Heart left ventricle (tissue), 16 donors: ENCODE measurements around the gene TINAGL1. TPM values are rescaled to one million over a fixed set of nuclear protein-coding genes. Genes with fewer than 3 reads are reported as not detected.

Source experiments
- ATAC-seq, 4 donors: fragments of 200-7000 bp; cut with Tn5 transposase; one replicate each; pipeline ENCODE4 v1.9.1; 2020 to 2022; ENCODE audit warnings: moderate library complexity in 4 of 4, mild to moderate bottlenecking in 3 of 4, moderate number of reproducible peaks in 1 of 4
- DNase-seq, 5 donors: peaks; one replicate each; pipeline ENCODE4 v3.0.0-alpha.2; 2020
- H3K27ac ChIP-seq, 12 donors: fragments of 200-600 bp; sonication (generic) in 4 of 12; one replicate each; pipeline versions ENCODE4 v1.5.0 to v1.8.0; 2016 to 2022; ENCODE audit warnings: mild to moderate bottlenecking in 2 of 12
- H3K27me3 ChIP-seq, 9 donors: fragments of 200-600 bp; sonication (generic) in 2 of 9; one replicate each; pipeline versions ENCODE4 v1.5.1 to v1.8.0; 2016 to 2022; ENCODE audit warnings: mild to moderate bottlenecking in 3 of 9
- H3K36me3 ChIP-seq, 9 donors: fragments of 200-600 bp; sonication (generic) in 2 of 9; one replicate each; pipeline versions ENCODE4 v1.5.0 to v1.8.0; 2018 to 2022; ENCODE audit warnings: mild to moderate bottlenecking in 2 of 9
- H3K4me1 ChIP-seq, 12 donors: fragments of 200-600 bp; sonication (generic) in 4 of 12; one replicate each; pipeline versions ENCODE4 v1.5.0 to v1.8.0; 2016 to 2022; ENCODE audit warnings: mild to moderate bottlenecking in 3 of 12
- H3K4me3 ChIP-seq, 12 donors: fragments of 200-600 bp; sonication (generic) in 4 of 12; one replicate each; pipeline versions ENCODE4 v1.5.0 to v1.8.0; 2017 to 2022; ENCODE audit warnings: mild to moderate bottlenecking in 9 of 12, moderate library complexity in 4 of 12
- H3K9me3 ChIP-seq, 12 donors: fragments of 200-600 bp; sonication (generic) in 4 of 12; one replicate each; pipeline versions ENCODE4 v1.5.0 to v1.8.0; 2016 to 2022; ENCODE audit warnings: mild to moderate bottlenecking in 1 of 12
- CTCF ChIP-seq, 12 donors: fragments of 200-600 bp; sonication (generic) in 4 of 12; IDR thresholded peaks; one replicate each; pipeline versions ENCODE4 v1.5.0 to v1.8.0; 2018 to 2022; ENCODE audit warnings: antibody characterized with exemption in 12 of 12, mild to moderate bottlenecking in 5 of 12
- POLR2A ChIP-seq, 2 donors: fragments of 450-650 bp; IDR thresholded peaks; one replicate each; pipeline ENCODE4 v1.6.1; 2017; ENCODE audit warnings: antibody characterized with exemption in 2 of 2, mild to moderate bottlenecking in 2 of 2, moderate library complexity in 2 of 2
- WGBS, 4 donors: extraction: QIAGEN DNeasy Blood & Tissue Kit in 2 of 4; methylation state at CpG; one replicate each; pipeline versions ENCODE4 v1.1.5 to v1.1.7; 2013 to 2018; 5-methylcytosine and 5-hydroxymethylcytosine counted together
- intact Hi-C, 10 donors: fragments of 100-400 bp; cut with DNase I; formaldehyde crosslinking; loops; one replicate each; pipeline versions ENCODE4 v1.11.1 to v1.14.2; 2022
- polyA plus RNA-seq, 2 donors: library from polyadenylated mRNA; stranded (reverse); fragments of 200-250 nt; gene quantifications; one replicate each; pipeline ENCODE4 v1.2.3, GENCODE V29; 2013
- total RNA-seq, 9 donors: library from RNA; depleted of rRNA in 2 of 9; stranded (reverse); fragments of >200 nt in 2 of 9; fragmentation: NEBNext Ultra II Directional in 3 of 9; extraction: Animal tissue kit (Norgen Biotek cat#: 25700) in 3 of 9; gene quantifications; one replicate each; pipeline versions ENCODE4 v1.1.0 to v1.2.4, GENCODE V29; 2016 to 2023
- donor health status: ischemic (EF 13 %, LVEDD 7.1; RV severe dilation, severe dysfunction).
- donor health status: healthy with polysubstance abuse.
- donor health status: DM: no; HTN: yes; CAD: no.
- donor health status: DM: no; HTN: no; CAD: no.
- donor health status: ischemic (EF 25% LVEDD 6.9; RV normal size, moderate dysfunction).
- donor health status: ischemic (EF 25% LVEDD 5.7; RV mildly dilated, moderate dysfunction).
- donor health status: healthy.
- donor health status: DM: yes; HTN: yes; CAD: no.
- donor health status: ischemic (EF 35%, LVEDD 5.7; RV mildly dilated, moderate dysfunction).
- donor health status: nonischemic (EF 11% LVEDD 7.7; RV severe dilation, severe dysfunction).
- donor health status: DM: yes; HTN: yes; CAD: no.
- donor health status: PGD.
- donor health status: ischemic (EF 29% LVEDD 5.4; RV normal size, mild dysfunction).
- donor health status: nonischemic (EF 23%, LVEDD 6.1; RV moderate dilation, normal function).

Gene TINAGL1
- total and polyA plus RNA-seq, 11 donors = 136 to 697 (median 204) TPM

GRCh38 chr1:31532173-31532572, 44.1 kb upstream of the TINAGL1 start:
- TF ChIP-seq CTCF (IDR thresholded peaks at IDR 0.05) = no peak
- TF ChIP-seq POLR2A (IDR thresholded peaks at IDR 0.05) = no peak
- ATAC-seq (no peak), DNase-seq (no peak)
- H3K9me3 ChIP-seq = no peaks in the 10 kb centered on the region
- no peak overlapping the region for H3K4me3 ChIP-seq
- intact Hi-C loops = no loop called here
- H3K27me3 ChIP-seq = peaks cover 0 to 3% (median 0%) of the 10 kb centered on the region in 9 donors
- peaks cover 0 to 12% (median 2%) of the 10 kb centered on the region in 12 donors for H3K4me1 ChIP-seq
- whole genome bisulfite sequencing, 4 donors = 57 to 75% (median 69%) methylated on average over 1 of the region's 1 CpG
- H3K27ac ChIP-seq = no peak overlapping the region
- no peaks in the 10 kb centered on the region for H3K36me3 ChIP-seq

- H3K27ac ChIP-seq = no peak overlapping the region
- ATAC-seq = no peak
Measured at GRCh38 chr1:31535561-31535960, 40.8 kb upstream of the TINAGL1 start.

GRCh38 chr1:31539329-31539728, 37.0 kb upstream of the TINAGL1 start:
- Histone ChIP-seq H3K27ac (no peak overlapping the region), H3K36me3 (no peaks in the 10 kb centered on the region), H3K4me1 (no peaks in the 10 kb centered on the region), H3K4me3 (no peak overlapping the region), H3K9me3 (peaks cover 0 to 19% (median 1%) of the 10 kb centered on the region in 12 donors), H3K27me3 (peaks cover 0 to 3% (median 0%) of the 10 kb centered on the region in 9 donors)
- 70 to 98% (median 93%) methylated on average over 3 of the region's 3 CpGs for WGBS, 4 donors
- TF ChIP-seq CTCF (IDR thresholded peaks at IDR 0.05) (no peak), POLR2A (IDR thresholded peaks at IDR 0.05) (no peak)
- ATAC-seq = no peak
- no peak for DNase-seq
- intact Hi-C loops = no loop called here

More at GRCh38 chr1:31535561-31535960, 40.8 kb upstream of the TINAGL1 start:
- 91 to 97% (median 95%) methylated on average over 6 to 7 of the region's 7 CpGs for WGBS, 4 donors
- no peak for TF ChIP-seq CTCF (IDR thresholded peaks at IDR 0.05)
- no peak for TF ChIP-seq POLR2A (IDR thresholded peaks at IDR 0.05)
- Histone ChIP-seq H3K9me3 (no peaks in the 10 kb centered on the region), H3K27me3 (peaks cover 0 to 3% (median 0%) of the 10 kb centered on the region in 9 donors), H3K36me3 (no peaks in the 10 kb centered on the region), H3K4me1 (peaks cover 0 to 11% (median 2%) of the 10 kb centered on the region in 12 donors), H3K4me3 (peak overlapping the region in 1 of 12 donors; percentile 29)
- no peak for DNase-seq
- intact Hi-C loops = no loop called here

- no peak for TF ChIP-seq CTCF (IDR thresholded peaks at IDR 0.05)
- TF ChIP-seq POLR2A (IDR thresholded peaks at IDR 0.05) = no peak
- Histone ChIP-seq H3K4me3 (no peak overlapping the region), H3K36me3 (no peaks in the 10 kb centered on the region), H3K9me3 (peaks cover 0 to 19% (median 1%) of the 10 kb centered on the region in 12 donors), H3K27me3 (no peaks in the 10 kb centered on the region), H3K4me1 (no peaks in the 10 kb centered on the region), H3K27ac (no peak overlapping the region)
- intact Hi-C loops = loop anchor here in 6 of 10 donors (5.0 to 10.0 kb wide), 4 partner anchors 116 to 359 kb away; no protein-coding TSS in a partner anchor
- DNase-seq = no peak
- WGBS, 4 donors = 68 to 82% (median 74%) methylated on average over 4 of the region's 4 CpGs
- ATAC-seq = no peak
Measured at GRCh38 chr1:31541194-31541593, 35.1 kb upstream of the TINAGL1 start.
